ENCODE results near the gene ZDHHC1. TPM values are rescaled to one million over a fixed set of nuclear protein-coding genes. Genes with fewer than 3 reads are reported as not detected.
A peak's percentile ranks its signal among the peaks of the same experiment; 100 is the strongest.

Gene ZDHHC1
- total RNA-seq, 4 donors from 2014 or later = 11.6 to 27.5 (median 20.8) TPM

- WGBS = 81% methylated on average over 16 of the region's 22 CpGs
- peaks cover under 1 to 80% (median 36%) of the 10 kb centered on the region in 4 donors for H3K36me3 ChIP-seq
- peaks cover 72 to 88% (median 80%) of the 10 kb centered on the region in 4 donors for H3K4me1 ChIP-seq
- H3K27ac ChIP-seq (replicated peaks in 1 of 4) = peak overlapping the region; percentile 7 to 71 (median 56)
- DNase-seq (ENCODE audit: extremely low spot score) = no peak
- H3K9me3 ChIP-seq = no peaks in the 10 kb centered on the region
- TF ChIP-seq EP300 (IDR thresholded peaks at IDR 0.05) (no peak), POLR2A (IDR thresholded peaks at IDR 0.05; ENCODE audit: low read depth) (no peak), CTCF (IDR thresholded peaks at IDR 0.05) (no peak), POLR2AphosphoS5 (IDR thresholded peaks at IDR 0.05) (no peak)
- no peaks in the 10 kb centered on the region for H3K27me3 ChIP-seq
- no peak overlapping the region for H3K4me3 ChIP-seq
- intact Hi-C loops (cut with DNase I) = no loop called here
Observed at GRCh38 chr16:67444259-67445125, 28.2 kb upstream of the ZDHHC1 start.

GRCh38 chr16:67443265-67443664, 27.0 kb upstream of the ZDHHC1 start:
- Histone ChIP-seq H3K27ac (replicated peaks in 1 of 4) (peak overlapping the region; percentile 24 to 71 (median 56)), H3K4me1 (peaks cover 62 to 76% (median 68%) of the 10 kb centered on the region in 4 donors), H3K4me3 (no peak overlapping the region), H3K9me3 (no peaks in the 10 kb centered on the region), H3K36me3 (peaks cover 13 to 81% (median 43%) of the 10 kb centered on the region in 4 donors), H3K27me3 (no peaks in the 10 kb centered on the region)
- WGBS = 54% methylated on average over 4 of the region's 6 CpGs
- TF ChIP-seq POLR2A (IDR thresholded peaks at IDR 0.05; ENCODE audit: low read depth) (no peak), POLR2AphosphoS5 (IDR thresholded peaks at IDR 0.05) (peak; percentile 30 to 34), EP300 (IDR thresholded peaks at IDR 0.05) (no peak)
- no peak for DNase-seq (ENCODE audit: extremely low spot score)
- intact Hi-C loops (cut with DNase I) = no loop called here

GRCh38 chr16:67442581-67443255, 26.4 kb upstream of the ZDHHC1 start:
- WGBS = 90% methylated on average over 11 of the region's 13 CpGs

GRCh38 chr16:67441907-67442306, 25.6 kb upstream of the ZDHHC1 start:
- H3K36me3 ChIP-seq = peaks cover 18 to 85% (median 53%) of the 10 kb centered on the region in 4 donors
- intact Hi-C loops (cut with DNase I) = no loop called here
- no peak overlapping the region for H3K4me3 ChIP-seq
- no peaks in the 10 kb centered on the region for H3K9me3 ChIP-seq
- H3K27me3 ChIP-seq = no peaks in the 10 kb centered on the region
- WGBS = 79% methylated on average over 5 of the region's 5 CpGs
- no peak for TF ChIP-seq CTCF (IDR thresholded peaks at IDR 0.05)
- TF ChIP-seq POLR2AphosphoS5 (IDR thresholded peaks at IDR 0.05) = no peak
- TF ChIP-seq EP300 (IDR thresholded peaks at IDR 0.05) = no peak
- TF ChIP-seq POLR2A (IDR thresholded peaks at IDR 0.05; ENCODE audit: low read depth) = no peak
- H3K4me1 ChIP-seq = peaks cover 51 to 63% (median 55%) of the 10 kb centered on the region in 4 donors
- DNase-seq (ENCODE audit: extremely low spot score) = no peak
- H3K27ac ChIP-seq (replicated peaks in 1 of 4) = peak overlapping the region in 1 of 4 donors; percentile 34

More at GRCh38 chr16:67442581-67443255, 26.4 kb upstream of the ZDHHC1 start:
- Histone ChIP-seq H3K4me3 (no peak overlapping the region), H3K27me3 (no peaks in the 10 kb centered on the region), H3K27ac (replicated peaks in 1 of 4) (peak overlapping the region in 3 of 4 donors; percentile 24 to 71 (median 48)), H3K36me3 (peaks cover 18 to 84% (median 46%) of the 10 kb centered on the region in 4 donors), H3K4me1 (peaks cover 60 to 71% (median 64%) of the 10 kb centered on the region in 4 donors), H3K9me3 (no peaks in the 10 kb centered on the region)
- DNase-seq (ENCODE audit: extremely low spot score) = no peak
- TF ChIP-seq CTCF (IDR thresholded peaks at IDR 0.05) (no peak), POLR2A (IDR thresholded peaks at IDR 0.05; ENCODE audit: low read depth) (no peak), POLR2AphosphoS5 (IDR thresholded peaks at IDR 0.05) (no peak), EP300 (IDR thresholded peaks at IDR 0.05) (no peak)
- intact Hi-C loops (cut with DNase I) = no loop called here

GRCh38 chr16:67441271-67441753, 25.0 kb upstream of the ZDHHC1 start:
- intact Hi-C loops (cut with DNase I) = no loop called here
- H3K4me3 ChIP-seq = no peak overlapping the region
- H3K9me3 ChIP-seq = no peaks in the 10 kb centered on the region
- H3K27ac ChIP-seq (replicated peaks in 1 of 4) = no peak overlapping the region
- H3K36me3 ChIP-seq = peaks cover 18 to 91% (median 59%) of the 10 kb centered on the region in 4 donors
- no peaks in the 10 kb centered on the region for H3K27me3 ChIP-seq
- WGBS = 87% methylated on average over 16 of the region's 17 CpGs
- H3K4me1 ChIP-seq = peaks cover 45 to 57% (median 49%) of the 10 kb centered on the region in 4 donors
- DNase-seq (ENCODE audit: extremely low spot score) = no peak
- TF ChIP-seq EP300 (IDR thresholded peaks at IDR 0.05) (no peak), POLR2AphosphoS5 (IDR thresholded peaks at IDR 0.05) (no peak), CTCF (IDR thresholded peaks at IDR 0.05) (no peak), POLR2A (IDR thresholded peaks at IDR 0.05; ENCODE audit: low read depth) (no peak)
